Common myeloid progenitor, CD34-positive (primary cell): ENCODE data around the gene TMC2.
A peak's percentile ranks its signal among the peaks of the same experiment; 100 is the strongest.
"Not testable (repeated sequence)": the region's sequence is repeated elsewhere in the genome, so short reads cannot be mapped to it uniquely, and the experiment has no call there.

Experiments
- CTCF ChIA-PET: fragments of 350-600 bp; sonication (Branson Sonifier 250); formaldehyde crosslinking; loops from one replicate; lab custom pipeline; 2021; ENCODE audit warnings: antibody characterized with exemption; lab: Charles Lee
- POLR2A ChIA-PET: fragments of 350-600 bp; sonication (Branson Sonifier 250); formaldehyde crosslinking; loops from one replicate; lab custom pipeline; 2021; ENCODE audit warnings: antibody characterized with exemption; lab: Charles Lee
- DNase-seq, 3 donors: peaks; one replicate each; pipeline versions ENCODE4 v3.0.0 to v3.0.0-alpha.2; 2013
- H3K27ac ChIP-seq, 2 experiments: 1 replicate in 1 of 2; 2 replicates in 1 of 2; pipeline ENCODE4 v1.7.0; 2013; ENCODE audit warnings: inconsistent platforms in 2 of 2, low read length in 2 of 2, mild to moderate bottlenecking in 2 of 2, low read depth in 1 of 2, moderate library complexity in 1 of 2; ENCODE audit not compliant: severe bottlenecking in 2 of 2, insufficient read depth in 1 of 2, poor library complexity in 1 of 2
- H3K27me3 ChIP-seq, 5 experiments: replicated peaks in 2 of 5; 1 replicate in 3 of 5; 2 replicates in 2 of 5; pipeline versions ENCODE4 v1.6.1 to v1.7.0; 2013; ENCODE audit warnings: low read length in 4 of 5, mild to moderate bottlenecking in 2 of 5, moderate library complexity in 2 of 5, inconsistent platforms in 1 of 5; ENCODE audit not compliant: insufficient read depth in 5 of 5, control insufficient read depth in 4 of 5
- H3K36me3 ChIP-seq, 4 experiments: 1 replicate in 2 of 4; 2 replicates in 2 of 4; pipeline versions ENCODE4 v1.6.1 to v1.7.0; 2013; ENCODE audit warnings: low read length in 3 of 4, control low read depth in 1 of 4, mild to moderate bottlenecking in 1 of 4; ENCODE audit not compliant: control insufficient read depth in 4 of 4, insufficient read depth in 4 of 4
- H3K4me1 ChIP-seq, 4 experiments: 1 replicate in 3 of 4; 2 replicates in 1 of 4; pipeline versions ENCODE4 v1.6.1 to v1.7.1; 2013; ENCODE audit warnings: low read length in 3 of 4, mild to moderate bottlenecking in 3 of 4, control low read depth in 1 of 4, inconsistent platforms in 1 of 4, moderate library complexity in 1 of 4; ENCODE audit not compliant: control insufficient read depth in 4 of 4, insufficient read depth in 4 of 4; ENCODE audit errors: control extremely low read depth in 1 of 4
- H3K4me3 ChIP-seq, 7 experiments: 1 replicate in 4 of 7; 2 replicates in 3 of 7; pipeline versions ENCODE4 v1.5.1 to v1.7.0; 2013; ENCODE audit warnings: mild to moderate bottlenecking in 7 of 7, low read length in 6 of 7, moderate library complexity in 6 of 7, inconsistent platforms in 2 of 7, low read depth in 2 of 7, control low read depth in 1 of 7; ENCODE audit not compliant: insufficient read depth in 4 of 7, control insufficient read depth in 1 of 7; ENCODE audit errors: extremely low read depth in 1 of 7
- H3K9me3 ChIP-seq, 5 experiments: 1 replicate in 4 of 5; 2 replicates in 1 of 5; pipeline versions ENCODE4 v1.6.1 to v1.7.1; 2013; ENCODE audit warnings: low read length in 4 of 5, mild to moderate bottlenecking in 2 of 5, inconsistent platforms in 1 of 5, low read depth in 1 of 5, moderate library complexity in 1 of 5; ENCODE audit not compliant: control insufficient read depth in 4 of 5, insufficient read depth in 2 of 5; ENCODE audit errors: control extremely low read depth in 1 of 5
- WGBS: methylation state at CpG from one replicate; pipeline ENCODE4 v1.1.5; 2013; ENCODE audit not compliant: insufficient coverage; 5-methylcytosine and 5-hydroxymethylcytosine counted together

TMC2 gene

GRCh38 chr20:2524709-2525506 is 11.5 kb upstream of the TMC2 start:
- peak; percentile 28 to 66 (median 52) for DNase-seq
- CTCF ChIA-PET = interaction anchor here (0.7 to 3.7 kb wide), 8 partner anchors 11 to 337 kb away, joined by 3 to 37 read pairs (median 4); partner anchors contain the start of gene SNRPB
- Histone ChIP-seq H3K9me3 (no peaks in the 10 kb centered on the region), H3K4me3 (peak overlapping the region; percentile 80 to 98 (median 85)), H3K27me3 (peaks cover 0 to 13% (median 2%) of the 10 kb centered on the region in 5 experiments), H3K4me1 (peaks cover 0 to 17% (median 13%) of the 10 kb centered on the region in 4 experiments), H3K36me3 (no peaks in the 10 kb centered on the region), H3K27ac (peak overlapping the region; percentile 40 to 87)
- POLR2A ChIA-PET = interaction anchor here (1.5 kb wide), 1 partner anchor 11 kb away, joined by 3 read pairs; no protein-coding TSS in a partner anchor
- under 1% methylated on average over 45 of the region's 64 CpGs for WGBS

- DNase-seq, H3K9me3 ChIP-seq, H3K36me3 ChIP-seq, H3K27ac ChIP-seq, CTCF ChIA-PET, H3K4me3 ChIP-seq: not testable (repeated sequence)
- POLR2A ChIA-PET = interaction anchor here (0.6 kb wide), 1 partner anchor 111 kb away, joined by 3 read pairs; no protein-coding TSS in a partner anchor
- 100% methylated on average over 5 of the region's 5 CpGs for WGBS
- Histone ChIP-seq H3K4me1 (peaks cover 0 to 17% (median 14%) of the 10 kb centered on the region in 4 experiments), H3K27me3 (peaks cover 0 to 13% (median 2%) of the 10 kb centered on the region in 5 experiments)
Measured at GRCh38 chr20:2526218-2526583, 10.2 kb upstream of the TMC2 start.

GRCh38 chr20:2527762-2528161 is 8.6 kb upstream of the TMC2 start:
- peaks cover 0 to 11% (median 4%) of the 10 kb centered on the region in 5 experiments for H3K27me3 ChIP-seq
- H3K9me3 ChIP-seq = no peaks in the 10 kb centered on the region
- peaks cover 0 to 17% (median 14%) of the 10 kb centered on the region in 4 experiments for H3K4me1 ChIP-seq
- no peaks in the 10 kb centered on the region for H3K36me3 ChIP-seq
- no peak overlapping the region for H3K4me3 ChIP-seq
- ChIA-PET POLR2A (no interaction called here), CTCF (interaction anchor here (1.0 kb wide), 1 partner anchor 16 kb away, joined by 4 read pairs; no protein-coding TSS in a partner anchor)
- no peak overlapping the region for H3K27ac ChIP-seq
- DNase-seq = no peak
- WGBS = 96% methylated on average over 4 of the region's 6 CpGs

- H3K27ac ChIP-seq = no peak overlapping the region
- CTCF ChIA-PET = interaction anchor here (0.9 to 1.0 kb wide), 2 partner anchors 17 to 125 kb away, joined by 3 to 4 read pairs; no protein-coding TSS in a partner anchor
- WGBS = 89% methylated on average over 7 of the region's 10 CpGs
- DNase-seq = no peak
- no peaks in the 10 kb centered on the region for H3K36me3 ChIP-seq
- POLR2A ChIA-PET = interaction anchor here (0.6 to 0.8 kb wide), 2 partner anchors 65 to 77 kb away, joined by 4 to 6 read pairs; no protein-coding TSS in a partner anchor
- H3K9me3 ChIP-seq = no peaks in the 10 kb centered on the region
- peaks cover 0 to 19% (median 12%) of the 10 kb centered on the region in 5 experiments for H3K27me3 ChIP-seq
- no peak overlapping the region for H3K4me3 ChIP-seq
- H3K4me1 ChIP-seq = peaks cover 0 to 17% (median 14%) of the 10 kb centered on the region in 4 experiments
Measured at GRCh38 chr20:2528671-2529271, 7.6 kb upstream of the TMC2 start.

GRCh38 chr20:2533118-2533517 is 3.3 kb upstream of the TMC2 start:
- POLR2A ChIA-PET = interaction anchor here (0.6 kb wide), 1 partner anchor 10 kb away, joined by 3 read pairs; no protein-coding TSS in a partner anchor
- CTCF ChIA-PET = no interaction called here

GRCh38 chr20:2535711-2536559 is 438 bp upstream of the TMC2 start:
- CTCF ChIA-PET = no interaction called here

More at GRCh38 chr20:2533118-2533517, 3.3 kb upstream of the TMC2 start:
- Histone ChIP-seq H3K27me3 (peaks cover 0 to 40% (median 20%) of the 10 kb centered on the region in 5 experiments), H3K36me3 (no peaks in the 10 kb centered on the region), H3K4me1 (peaks cover 0 to 2% (median 0%) of the 10 kb centered on the region in 4 experiments), H3K4me3 (no peak overlapping the region), H3K27ac (no peak overlapping the region), H3K9me3 (no peaks in the 10 kb centered on the region)
- no peak for DNase-seq
- 95% methylated on average over 7 of the region's 8 CpGs for WGBS

More at GRCh38 chr20:2535711-2536559, 438 bp upstream of the TMC2 start:
- POLR2A ChIA-PET = interaction anchor here (0.6 kb wide), 1 partner anchor 318 kb away, joined by 3 read pairs; no protein-coding TSS in a partner anchor
- H3K4me1 ChIP-seq = no peaks in the 10 kb centered on the region
- WGBS = 77% methylated on average over 6 of the region's 12 CpGs
- H3K4me3 ChIP-seq = no peak overlapping the region
- H3K9me3 ChIP-seq = no peaks in the 10 kb centered on the region
- no peaks in the 10 kb centered on the region for H3K36me3 ChIP-seq
- no peak for DNase-seq
- H3K27ac ChIP-seq = no peak overlapping the region
- H3K27me3 ChIP-seq = peaks cover 0 to 48% (median 15%) of the 10 kb centered on the region in 5 experiments
